HepG2 (cell line): ENCODE results near the gene SUPT6H. TPM values are rescaled to one million over a fixed set of nuclear protein-coding genes. Genes with fewer than 3 reads are reported as not detected.

Experiments
- ATF4 ChIP-seq, 2 experiments: fragments of 450-650 bp in 1 of 2; sonication (generic) in 1 of 2; formaldehyde crosslinking; IDR thresholded peaks; 2 replicates each; pipeline versions ENCODE4 v1.5.0 to v1.8.0; 2020 to 2022; ENCODE audit warnings: mild to moderate bottlenecking in 1 of 2, missing genetic modification reagents in 1 of 2
- CHD2 ChIP-seq: IDR thresholded peaks from 2 replicates; pipeline ENCODE4 v1.6.1; 2011; ENCODE audit warnings: low read depth, low read length, improper control_type of control experiment
- GLI4 ChIP-seq: sonication (generic); formaldehyde crosslinking; IDR thresholded peaks from 2 replicates; pipeline ENCODE4 v1.5.1; 2020; ENCODE audit warnings: missing genetic modification reagents, mild to moderate bottlenecking, moderate library complexity, borderline replicate concordance
- HMGA1 ChIP-seq: sonication (generic); formaldehyde crosslinking; conservative IDR thresholded peaks from 2 replicates; pipeline ENCODE4 v1.4.0; 2020; ENCODE audit warnings: missing genetic modification reagents
- MEIS1 ChIP-seq: sonication (generic); formaldehyde crosslinking; IDR thresholded peaks from 2 replicates; pipeline ENCODE4 v1.9.0; 2021; ENCODE audit warnings: mild to moderate bottlenecking, missing genetic modification reagents, moderate library complexity, borderline replicate concordance
- NFYC ChIP-seq: IDR thresholded peaks from 2 replicates; pipeline ENCODE4 v1.6.1; 2016; ENCODE audit warnings: missing genetic modification reagents, missing compliant biosample characterization
- NR1H2 ChIP-seq: sonication (generic); formaldehyde crosslinking; IDR thresholded peaks from 2 replicates; pipeline ENCODE4 v1.8.1; 2022; ENCODE audit warnings: low read depth, missing genetic modification reagents, borderline replicate concordance
- PCBP1 ChIP-seq: fragments of 200-400 bp; formaldehyde crosslinking; IDR thresholded peaks from 2 replicates; pipeline ENCODE4 v1.6.1; 2017; ENCODE audit warnings: mild to moderate bottlenecking, low read depth, low read length, borderline replicate concordance
- SRSF9 ChIP-seq: fragments of 200-400 bp; formaldehyde crosslinking; IDR thresholded peaks from 2 replicates; pipeline ENCODE4 v1.6.1; 2018; ENCODE audit warnings: borderline replicate concordance, mild to moderate bottlenecking, low read depth, low read length; ENCODE audit not compliant: insufficient read depth, poor library complexity, severe bottlenecking
- ZNF407 ChIP-seq: sonication (generic); formaldehyde crosslinking; IDR thresholded peaks from one replicate; pipeline ENCODE4 v1.5.1; 2020; ENCODE audit warnings: mild to moderate bottlenecking, missing genetic modification reagents; ENCODE audit errors: not compliant biosample characterization
- ZNF790 ChIP-seq: sonication (generic); formaldehyde crosslinking; IDR thresholded peaks from 2 replicates; pipeline ENCODE4 v1.8.0; 2022; ENCODE audit warnings: missing genetic modification reagents, mild to moderate bottlenecking, borderline replicate concordance
- ZNF883 ChIP-seq: sonication (generic); formaldehyde crosslinking; IDR thresholded peaks from 2 replicates; pipeline ENCODE4 v1.5.1; 2020; ENCODE audit warnings: mild to moderate bottlenecking, missing genetic modification reagents; ENCODE audit errors: not compliant biosample characterization
- polyA plus RNA-seq, 8 experiments: library from polyadenylated mRNA; depleted of rRNA in 3 of 8; stranded (reverse) in 7 of 8; unstranded in 1 of 8; fragments of >200 nt; fragmentation: Illumina TruSeq in 4 of 8; extraction: Trizol in 4 of 8; gene quantifications; 2 replicates each; pipeline versions ENCODE4 v1.2.1 to v1.2.3, GENCODE V29; 2011 to 2016; ENCODE audit warnings: low read depth in 4 of 8, missing spikeins in 1 of 8, mixed read lengths in 1 of 8; ENCODE audit not compliant: insufficient read depth in 1 of 8
- total RNA-seq, 5 experiments: library from RNA; depleted of rRNA; stranded (reverse); fragments of >200 nt; fragmentation: Illumina TruSeq; extraction: Trizol; gene quantifications; 2 replicates each; pipeline ENCODE4 v1.2.3, GENCODE V29; 2016; ENCODE audit warnings: low read depth in 1 of 5
- TF ChIP-seq, protein P1 (sequence below): IDR thresholded peaks from 2 replicates; pipeline ENCODE4 v1.6.1; 2012; ENCODE audit warnings: inconsistent platforms
- TF ChIP-seq, protein P2 (sequence below): sonication (generic); formaldehyde crosslinking; conservative IDR thresholded peaks from 2 replicates; pipeline ENCODE4 v1.4.0; 2020; ENCODE audit warnings: missing genetic modification reagents
- TF ChIP-seq, protein P3 (sequence below): sonication (generic); formaldehyde crosslinking; IDR thresholded peaks from 2 replicates; pipeline ENCODE4 v1.4.0; 2020; ENCODE audit warnings: missing genetic modification reagents

SUPT6H gene
- total and polyA plus RNA-seq, 2 of the 13 experiments (the other 11 are each of a cell fraction or from before 2014, with no cell fraction given): 32.7 to 39.9 TPM

GRCh38 chr17:28710861-28711722, 49.1 kb downstream of the SUPT6H start (continued):
- 0 out of 2 replicates have a peak, but pooled peaks have one; percentile 67 for TF ChIP-seq MEIS1
- peak; percentile 77 for TF ChIP-seq NFYC (CRISPR knock-in tag)
- TF ChIP-seq NR1H2 (CRISPR knock-in tag): no peak
- TF ChIP-seq ZNF883 (CRISPR knock-in tag): peak; percentile 81
- TF ChIP-seq ZNF407 (CRISPR knock-in tag): peak; percentile 80
- TF ChIP-seq GLI4 (CRISPR knock-in tag): peak; percentile 35; the same call in 1 of the 2 replicates
- TF ChIP-seq, protein P1, sequence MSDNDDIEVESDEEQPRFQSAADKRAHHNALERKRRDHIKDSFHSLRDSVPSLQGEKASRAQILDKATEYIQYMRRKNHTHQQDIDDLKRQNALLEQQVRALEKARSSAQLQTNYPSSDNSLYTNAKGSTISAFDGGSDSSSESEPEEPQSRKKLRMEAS: peak; percentile 88
- TF ChIP-seq, protein P2, sequence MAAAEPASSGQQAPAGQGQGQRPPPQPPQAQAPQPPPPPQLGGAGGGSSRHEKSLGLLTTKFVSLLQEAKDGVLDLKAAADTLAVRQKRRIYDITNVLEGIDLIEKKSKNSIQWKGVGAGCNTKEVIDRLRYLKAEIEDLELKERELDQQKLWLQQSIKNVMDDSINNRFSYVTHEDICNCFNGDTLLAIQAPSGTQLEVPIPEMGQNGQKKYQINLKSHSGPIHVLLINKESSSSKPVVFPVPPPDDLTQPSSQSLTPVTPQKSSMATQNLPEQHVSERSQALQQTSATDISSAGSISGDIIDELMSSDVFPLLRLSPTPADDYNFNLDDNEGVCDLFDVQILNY: peak; percentile 52; the same call in 1 of the 2 replicates
- TF ChIP-seq PCBP1: 0 out of 2 replicates have a peak, but pooled peaks have one; percentile 81
- TF ChIP-seq ZNF790 (CRISPR knock-in tag): no peak; the same call in 1 of the 2 replicates
- TF ChIP-seq CHD2: 0 out of 2 replicates have a peak, but pooled peaks have one; percentile 37
- no peak for TF ChIP-seq ATF4 (CRISPR knock-in tag; IDR thresholded peaks at IDR 0.05)
- TF ChIP-seq SRSF9: no peak
- TF ChIP-seq, protein P3, sequence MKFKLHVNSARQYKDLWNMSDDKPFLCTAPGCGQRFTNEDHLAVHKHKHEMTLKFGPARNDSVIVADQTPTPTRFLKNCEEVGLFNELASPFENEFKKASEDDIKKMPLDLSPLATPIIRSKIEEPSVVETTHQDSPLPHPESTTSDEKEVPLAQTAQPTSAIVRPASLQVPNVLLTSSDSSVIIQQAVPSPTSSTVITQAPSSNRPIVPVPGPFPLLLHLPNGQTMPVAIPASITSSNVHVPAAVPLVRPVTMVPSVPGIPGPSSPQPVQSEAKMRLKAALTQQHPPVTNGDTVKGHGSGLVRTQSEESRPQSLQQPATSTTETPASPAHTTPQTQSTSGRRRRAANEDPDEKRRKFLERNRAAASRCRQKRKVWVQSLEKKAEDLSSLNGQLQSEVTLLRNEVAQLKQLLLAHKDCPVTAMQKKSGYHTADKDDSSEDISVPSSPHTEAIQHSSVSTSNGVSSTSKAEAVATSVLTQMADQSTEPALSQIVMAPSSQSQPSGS (CRISPR knock-in tag): peak; percentile 21; the same call in 1 of the 2 replicates
- no peak for TF ChIP-seq HMGA1 (CRISPR knock-in tag)
